Left renal pelvis (tissue), 4 donors: ENCODE data around the gene ZNF366. TPM values are rescaled to one million over a fixed set of nuclear protein-coding genes. Genes with fewer than 3 reads are reported as not detected.

Source experiments
- DNase-seq, 4 donors: peaks; one replicate each; pipeline ENCODE4 v3.0.0-alpha.2; 2013; ENCODE audit warnings: low read depth in 4 of 4, low spot score in 3 of 4
- polyA plus RNA-seq, 4 donors: library from polyadenylated mRNA; unstranded; fragments of 120-200 nt; gene quantifications; one replicate each; pipeline ENCODE4 v1.2.1, GENCODE V29; 2013; ENCODE audit not compliant: insufficient read length in 4 of 4

Gene ZNF366
- polyA plus RNA-seq, 4 donors: 1.8 to 4.4 (median 3.9) TPM

DNA sequence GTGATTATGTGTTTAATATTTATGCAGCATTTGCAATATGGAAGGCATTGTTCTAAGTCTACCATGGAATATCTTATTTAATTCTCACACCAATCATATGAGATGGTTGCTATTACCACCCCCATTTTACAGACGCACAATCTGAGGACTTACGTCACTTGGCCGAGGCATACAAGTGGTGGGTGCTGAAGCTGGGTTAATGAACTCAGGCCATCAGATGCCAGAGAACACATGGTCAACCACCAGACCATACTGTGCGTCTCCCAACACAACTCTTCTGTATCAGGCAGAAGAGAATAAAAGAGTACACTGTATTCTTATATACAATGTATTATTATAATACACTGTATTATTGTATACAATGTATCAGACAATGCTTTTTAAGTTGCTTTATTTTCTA is 59.5 kb downstream of the ZNF366 start:
- no peak for DNase-seq

DNA sequence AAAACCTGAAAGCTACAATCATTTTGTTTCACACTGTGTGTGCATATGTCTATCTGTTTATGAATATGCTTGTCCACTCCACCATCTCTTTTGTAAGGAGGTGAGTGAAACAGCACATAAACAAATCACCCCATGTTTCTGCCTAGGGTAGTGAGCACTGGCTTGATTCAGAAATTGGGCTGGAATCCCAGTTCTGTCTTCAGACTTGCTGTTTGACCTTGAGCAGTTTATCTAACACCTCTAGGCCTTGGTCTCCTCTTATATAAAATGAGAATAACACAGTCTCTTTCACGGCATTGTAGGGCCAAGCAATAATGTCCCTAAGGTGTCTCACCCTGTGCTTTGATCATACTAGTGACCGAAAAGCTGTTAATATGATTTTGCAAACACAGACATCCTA is 61.2 kb downstream of the ZNF366 start:
- DNase-seq: no peak

DNA sequence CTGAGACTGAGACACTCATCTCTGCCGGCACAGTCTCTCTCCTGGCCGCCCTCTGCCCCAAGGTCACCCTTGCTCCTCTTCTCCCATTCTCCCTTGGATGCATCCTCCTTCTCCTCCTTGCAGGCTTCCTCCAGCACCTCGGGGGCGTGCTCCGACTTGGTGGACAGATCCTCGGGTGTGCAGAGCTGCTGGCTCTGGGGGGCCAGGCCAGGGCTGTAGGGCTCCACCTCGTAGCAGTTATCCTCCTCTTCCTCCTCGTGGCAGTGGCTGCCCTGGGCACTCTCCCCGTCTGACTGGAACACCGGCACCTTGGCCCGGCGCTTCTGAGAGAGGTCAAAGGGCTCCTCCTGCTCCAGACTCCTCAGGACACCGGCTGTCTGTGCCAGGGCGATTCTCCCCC is 63.3 kb downstream of the ZNF366 start:
- no peak for DNase-seq

DNA sequence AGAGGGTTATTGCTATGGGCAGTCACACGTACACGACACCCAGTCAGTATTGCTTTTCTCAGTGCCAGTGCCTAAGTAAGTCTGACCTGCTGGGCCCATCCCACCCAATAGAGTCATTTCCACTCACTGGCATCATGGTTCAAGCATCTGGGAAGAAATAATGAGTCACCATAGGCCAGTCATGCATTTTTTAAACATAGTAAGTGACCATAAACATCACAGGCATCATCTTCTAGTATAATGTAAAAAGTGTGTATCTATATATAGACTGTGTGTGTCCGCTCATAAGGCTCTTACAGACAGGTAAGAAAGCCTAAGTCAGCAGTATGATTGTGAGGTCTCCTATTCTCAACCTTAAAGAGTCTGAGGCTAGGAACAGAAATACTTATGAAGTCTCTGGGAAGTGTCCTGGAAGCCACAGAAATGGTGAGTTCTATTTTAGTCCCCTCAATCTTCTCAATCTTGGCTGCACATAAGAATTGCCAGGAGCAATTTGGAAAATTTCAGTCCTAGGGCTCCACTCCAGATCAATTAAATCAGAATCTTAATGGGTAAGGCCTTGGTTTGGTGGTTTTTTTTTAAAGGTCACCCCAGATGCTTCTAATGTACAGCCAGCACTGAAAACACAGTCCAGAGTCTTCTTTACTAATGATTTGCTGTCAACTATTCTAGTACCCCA is 65.2 kb downstream of the ZNF366 start:
- no peak for DNase-seq

DNA sequence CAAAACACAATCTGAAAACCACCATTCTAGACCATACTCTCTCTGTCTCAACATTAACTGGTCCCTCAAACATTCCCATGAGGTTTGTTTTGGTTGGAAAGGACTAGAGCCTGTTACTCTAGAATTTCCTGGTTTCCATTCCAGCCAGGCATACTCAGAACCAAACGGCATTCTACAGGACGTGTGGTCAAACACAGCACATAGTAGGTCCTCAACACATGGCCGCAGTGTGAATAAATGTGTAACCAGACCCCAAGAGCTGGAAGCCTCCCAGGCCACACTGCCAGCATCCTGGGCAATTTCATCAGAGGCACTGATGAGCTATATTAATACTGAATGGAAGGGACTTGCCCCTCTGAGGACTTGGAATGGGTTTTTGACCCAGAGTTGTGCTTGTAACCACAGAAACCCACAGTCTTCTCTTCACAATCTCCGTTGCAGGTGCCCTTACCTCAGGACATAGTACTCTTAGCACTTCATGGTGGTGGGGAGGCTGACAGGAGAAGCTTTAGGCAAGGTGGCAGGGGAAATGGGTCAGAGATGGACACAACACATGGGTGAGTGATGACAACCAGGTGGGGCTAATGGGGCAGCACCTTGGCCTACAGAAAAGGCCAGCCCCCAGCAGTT is 66.0 kb downstream of the ZNF366 start:
- no peak for DNase-seq

DNA sequence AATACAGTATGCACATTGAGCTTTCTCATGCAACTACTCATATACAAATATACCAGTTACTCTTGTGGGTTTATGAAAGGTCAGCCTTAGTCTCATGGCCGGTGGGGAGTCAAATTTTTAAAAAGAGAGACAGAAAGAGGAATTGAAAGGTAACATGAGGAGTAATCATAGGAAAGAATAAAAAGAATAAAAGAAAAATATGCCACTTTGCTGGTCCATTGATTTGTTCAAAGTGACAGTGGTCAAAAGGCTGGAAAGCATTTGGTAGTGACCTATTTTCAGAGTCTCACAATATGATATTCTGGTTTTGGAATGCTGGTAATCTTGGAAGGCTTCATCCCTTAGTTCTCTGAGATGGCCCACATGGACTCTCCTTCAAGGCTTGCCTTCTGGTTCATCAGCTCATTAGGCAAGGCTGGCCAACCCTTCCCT is 67.0 kb downstream of the ZNF366 start:
- DNase-seq: no peak

DNA sequence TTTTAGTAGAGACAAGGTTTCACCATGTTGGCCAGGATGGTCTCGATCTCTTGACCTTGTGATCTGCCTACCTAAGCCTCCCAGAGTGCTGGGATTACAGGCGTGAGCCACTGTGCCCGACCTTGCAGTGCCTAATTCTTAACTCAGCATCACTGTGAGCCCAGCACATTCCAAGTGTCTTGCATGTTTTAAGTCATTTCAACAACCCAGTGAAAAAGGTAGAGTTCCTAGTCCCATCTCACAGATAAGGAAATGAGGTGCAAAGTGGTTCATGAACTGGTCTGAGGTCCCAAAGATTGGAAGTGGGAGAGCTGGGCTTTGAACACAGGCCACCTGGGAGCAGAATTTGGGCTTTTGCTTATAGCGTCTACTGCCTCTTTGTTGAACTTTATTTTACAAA is 68.0 kb downstream of the ZNF366 start:
- DNase-seq: no peak

DNA sequence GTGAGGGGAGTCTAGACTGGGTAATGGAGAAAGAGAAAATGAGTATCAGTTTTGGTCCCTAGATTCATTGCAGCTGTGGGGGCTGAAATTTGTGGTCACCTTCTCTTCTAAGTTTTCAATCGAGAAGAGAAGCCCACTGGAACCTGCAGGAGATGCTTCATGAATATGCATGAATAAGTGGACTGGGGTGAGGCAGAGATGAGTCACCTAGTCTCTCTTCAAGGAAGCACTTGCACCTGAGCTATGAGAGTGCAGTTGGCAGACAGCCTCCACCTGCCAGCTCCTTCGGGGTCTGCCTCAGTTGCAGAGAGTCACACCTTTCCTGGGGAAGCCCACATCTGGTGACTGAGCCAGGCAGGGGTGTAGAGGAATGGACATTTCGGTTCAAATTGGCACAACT is 69.1 kb downstream of the ZNF366 start:
- DNase-seq: no peak

DNA sequence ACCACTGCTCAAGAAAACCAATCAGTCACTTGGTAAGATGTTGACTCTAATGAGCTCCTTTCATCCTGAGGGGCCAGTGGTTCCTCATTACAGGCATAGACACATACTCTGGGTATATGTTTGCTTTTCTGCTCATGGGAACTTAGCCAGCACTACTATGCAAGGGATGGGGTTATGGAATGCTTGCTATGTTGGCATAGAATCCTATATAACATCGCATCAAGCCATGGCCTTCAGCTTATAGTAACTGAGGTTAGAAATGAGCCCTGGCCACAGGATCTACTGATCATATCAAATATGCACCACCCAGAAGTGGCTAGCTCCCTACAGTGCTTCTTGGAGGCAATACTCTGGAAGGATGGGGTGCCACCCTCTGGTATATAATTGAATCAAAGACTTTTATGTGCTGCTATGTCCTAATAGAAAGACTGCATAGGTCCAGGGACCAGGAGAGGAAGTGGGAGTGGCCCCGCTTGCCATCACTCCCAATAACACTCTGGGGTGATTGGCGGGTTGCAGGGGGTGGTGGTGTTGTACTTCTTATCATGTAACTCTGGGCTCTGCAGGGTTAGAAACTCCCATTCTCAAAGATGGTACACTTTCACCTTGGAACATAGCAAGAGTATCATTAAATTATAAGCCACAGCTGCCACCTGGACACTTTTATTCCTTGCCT is 70.3 kb downstream of the ZNF366 start:
- DNase-seq: no peak

DNA sequence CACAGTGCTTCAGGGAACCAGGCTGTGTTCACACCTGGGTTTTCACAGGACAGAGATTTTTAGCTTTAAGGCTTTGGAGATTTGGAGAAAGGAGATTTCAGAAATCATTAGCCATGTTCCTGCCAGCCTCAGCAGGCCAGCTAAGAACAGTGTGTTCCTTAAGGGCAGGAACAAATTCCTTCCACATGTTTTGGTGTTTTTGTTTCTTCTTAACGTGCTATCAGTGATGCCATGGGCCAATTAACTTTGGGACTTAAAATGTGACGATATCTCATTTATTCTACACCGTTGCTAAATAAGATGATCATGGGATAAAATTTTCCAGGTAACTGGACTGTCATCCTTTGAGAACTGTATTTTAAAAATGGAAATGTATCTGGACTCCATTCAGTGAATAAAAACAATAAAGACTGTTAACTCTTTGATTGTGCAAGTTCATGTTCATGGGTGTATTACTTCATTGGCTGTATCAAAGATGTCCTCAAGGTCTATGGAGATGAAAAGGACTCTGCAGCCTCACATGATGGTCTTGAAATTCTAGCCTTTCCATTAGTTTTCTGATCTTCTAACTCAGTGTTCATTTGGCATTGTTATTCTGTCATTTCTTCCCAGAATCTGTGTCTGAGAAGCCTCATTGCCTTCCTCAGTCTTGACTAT is 72.3 kb downstream of the ZNF366 start:
- DNase-seq: no peak

DNA sequence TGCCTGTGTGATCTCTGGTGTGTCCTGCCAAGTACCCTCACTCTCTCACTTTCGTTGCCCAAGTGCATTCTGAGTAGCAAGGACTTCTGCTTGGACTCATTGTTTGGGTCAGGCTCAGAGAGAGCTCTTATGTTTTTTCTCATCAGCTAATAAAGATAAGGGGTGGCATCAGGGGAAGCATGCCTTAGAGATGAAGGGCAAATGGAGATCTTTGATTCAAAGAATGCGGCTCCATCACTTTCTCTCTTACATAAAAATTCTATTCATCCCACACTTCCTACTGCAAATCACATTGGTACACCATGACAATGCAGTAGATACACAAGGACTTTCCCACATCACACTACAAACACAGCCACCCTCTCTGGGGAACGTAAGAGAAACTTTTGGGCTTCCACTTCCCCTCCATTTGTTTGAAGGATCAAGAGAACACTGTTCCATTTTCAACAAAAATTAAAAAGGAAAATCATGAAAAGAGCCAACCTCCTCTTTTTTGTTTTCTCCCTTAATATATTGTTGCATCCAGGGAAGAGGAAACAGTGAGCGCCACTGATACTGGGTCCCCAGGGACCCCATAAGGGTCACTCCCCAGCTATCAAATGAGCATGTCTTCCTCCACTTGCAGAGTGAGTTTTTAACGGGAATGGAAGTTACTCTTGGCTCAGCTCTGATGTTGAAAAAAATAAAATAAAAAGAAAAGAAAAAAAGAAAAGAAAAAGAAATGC is 73.0 kb downstream of the ZNF366 start:
- DNase-seq: no peak

DNA sequence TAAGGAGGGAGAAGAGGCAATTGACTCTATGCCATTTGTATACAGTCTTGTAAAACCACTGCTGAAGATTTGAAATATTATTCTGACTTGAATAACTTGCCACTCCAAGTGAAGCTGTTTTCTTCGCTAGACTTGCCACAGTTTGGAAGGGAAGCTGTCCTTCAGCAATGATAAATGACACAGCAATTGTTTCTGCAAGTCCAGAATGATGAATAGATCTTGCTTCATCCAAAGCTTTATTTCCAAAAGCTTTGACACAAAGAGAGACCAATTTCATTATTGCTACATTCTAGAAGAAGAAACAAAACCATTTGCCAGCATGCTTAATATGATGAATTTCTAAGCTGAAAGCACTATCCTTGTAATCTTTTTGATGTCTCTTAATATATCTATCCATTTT is 73.7 kb downstream of the ZNF366 start:
- DNase-seq: no peak

DNA sequence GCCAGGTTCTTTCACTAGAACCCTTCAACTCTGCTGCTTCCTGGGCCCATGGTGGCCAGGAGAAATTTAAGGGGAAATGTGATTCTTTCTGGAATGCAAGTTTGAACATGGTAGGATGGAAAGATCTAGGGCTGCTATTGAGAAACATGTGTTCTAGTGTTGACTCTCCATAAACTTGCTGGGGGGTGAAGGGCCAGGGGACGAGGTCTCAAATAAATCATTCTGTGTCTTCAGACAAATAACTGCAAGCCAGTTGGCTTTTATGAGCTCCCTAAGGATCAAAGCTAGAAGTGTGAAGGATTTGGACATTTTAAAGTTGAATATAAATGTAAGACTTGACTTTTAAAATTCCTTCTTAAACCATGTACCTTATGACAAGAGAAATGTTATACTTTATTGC is 78.5 kb downstream of the ZNF366 start:
- DNase-seq: no peak

DNA sequence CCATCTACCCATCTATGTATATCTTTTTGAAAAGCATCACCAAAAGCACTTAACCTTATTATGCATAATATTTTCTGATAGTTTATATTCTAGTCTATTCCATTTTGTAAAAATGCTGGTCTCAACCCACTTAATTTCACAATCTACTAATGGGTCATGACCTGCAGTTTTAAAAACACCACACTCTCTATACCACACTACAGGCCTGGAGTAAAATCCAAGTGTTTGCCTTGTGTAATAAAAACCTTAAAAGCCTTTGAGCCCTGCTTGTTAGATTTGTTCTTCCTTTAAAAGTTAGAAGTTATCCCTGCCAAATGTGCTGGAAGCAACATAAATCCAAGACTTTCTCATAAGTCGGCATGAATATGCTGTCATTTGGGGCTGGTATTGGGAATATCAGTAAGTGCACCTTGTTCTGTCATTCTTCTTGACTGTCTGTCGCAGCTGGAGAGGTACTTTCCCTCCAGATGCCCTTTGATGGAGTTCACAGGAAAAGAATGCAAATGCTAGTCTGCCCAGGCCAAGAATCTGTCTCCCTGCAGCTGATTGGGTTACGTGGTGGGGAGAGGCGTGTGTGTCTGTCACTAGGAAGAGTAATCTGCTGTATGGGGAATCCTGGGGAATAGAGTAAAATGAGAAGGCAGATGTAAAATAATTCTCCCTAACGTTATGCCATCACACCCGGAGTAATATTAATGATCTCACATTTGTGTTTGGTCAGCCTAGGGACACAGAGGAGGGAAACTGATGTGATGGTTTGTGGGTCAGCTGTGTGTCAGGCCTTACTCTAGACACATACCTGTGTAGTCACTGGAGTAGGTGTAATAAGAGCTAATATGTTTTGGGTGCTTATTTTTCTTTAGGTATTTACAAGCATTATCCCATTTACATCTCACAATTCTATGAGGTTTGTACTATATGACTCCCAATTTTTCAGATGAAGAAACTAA is 79.4 kb downstream of the ZNF366 start:
- no peak for DNase-seq

DNA sequence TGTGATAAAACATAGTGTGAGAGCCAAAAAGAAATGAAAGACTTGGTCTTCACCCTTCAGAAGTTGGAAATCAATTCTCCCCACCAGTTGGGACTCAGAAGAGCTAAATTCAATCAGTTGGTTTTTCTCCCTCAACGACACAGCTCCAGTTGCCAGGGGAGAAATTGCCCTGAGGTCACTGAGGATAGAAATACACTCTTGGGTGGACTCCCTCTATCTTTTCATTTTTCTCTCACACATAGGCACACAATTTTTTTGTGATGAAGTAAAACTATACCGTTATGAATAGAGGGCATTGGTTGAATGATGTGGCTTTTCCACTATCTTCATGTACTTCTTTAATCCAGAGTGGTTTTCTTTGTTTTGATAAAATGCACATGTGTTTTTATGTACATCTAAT is 80.2 kb downstream of the ZNF366 start:
- DNase-seq: no peak

DNA sequence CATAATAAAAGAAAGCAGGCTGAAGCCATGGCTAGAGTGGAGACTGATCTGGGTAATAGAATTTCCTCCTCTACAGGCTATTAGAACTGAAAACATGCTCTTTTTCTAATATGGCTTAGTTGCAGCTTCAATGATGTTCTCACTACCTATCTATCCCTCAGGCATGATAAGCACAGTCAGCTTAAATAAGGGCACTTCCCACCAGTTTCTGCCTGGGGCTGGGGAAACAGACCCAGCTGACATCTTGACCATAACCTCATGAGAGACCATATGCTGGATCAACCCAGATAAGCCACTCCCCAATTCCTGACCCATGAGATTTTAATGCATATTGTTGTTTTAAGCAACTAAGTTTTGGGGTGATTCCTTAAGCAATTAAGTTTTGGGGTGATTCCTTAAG is 81.2 kb downstream of the ZNF366 start:
- DNase-seq: no peak

DNA sequence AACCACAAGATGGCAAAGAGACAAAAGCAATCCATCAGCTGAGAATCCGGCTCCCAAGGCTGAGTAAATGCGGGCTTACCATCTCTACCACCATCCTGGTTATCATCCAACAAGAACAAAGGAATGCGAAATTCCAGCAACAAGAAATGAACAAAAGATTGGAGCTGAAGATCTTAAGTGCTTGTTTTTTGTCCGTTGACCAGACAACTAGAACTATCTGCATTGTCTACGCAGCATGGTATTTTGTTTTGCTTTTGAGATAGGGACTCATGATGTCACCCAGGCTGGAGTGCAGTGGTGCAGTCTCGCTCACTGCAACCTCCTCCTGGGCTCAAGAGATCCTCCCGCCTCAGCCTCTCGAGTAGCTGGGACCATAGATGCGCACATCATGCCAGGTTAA is 88.9 kb downstream of the ZNF366 start:
- no peak for DNase-seq

DNA sequence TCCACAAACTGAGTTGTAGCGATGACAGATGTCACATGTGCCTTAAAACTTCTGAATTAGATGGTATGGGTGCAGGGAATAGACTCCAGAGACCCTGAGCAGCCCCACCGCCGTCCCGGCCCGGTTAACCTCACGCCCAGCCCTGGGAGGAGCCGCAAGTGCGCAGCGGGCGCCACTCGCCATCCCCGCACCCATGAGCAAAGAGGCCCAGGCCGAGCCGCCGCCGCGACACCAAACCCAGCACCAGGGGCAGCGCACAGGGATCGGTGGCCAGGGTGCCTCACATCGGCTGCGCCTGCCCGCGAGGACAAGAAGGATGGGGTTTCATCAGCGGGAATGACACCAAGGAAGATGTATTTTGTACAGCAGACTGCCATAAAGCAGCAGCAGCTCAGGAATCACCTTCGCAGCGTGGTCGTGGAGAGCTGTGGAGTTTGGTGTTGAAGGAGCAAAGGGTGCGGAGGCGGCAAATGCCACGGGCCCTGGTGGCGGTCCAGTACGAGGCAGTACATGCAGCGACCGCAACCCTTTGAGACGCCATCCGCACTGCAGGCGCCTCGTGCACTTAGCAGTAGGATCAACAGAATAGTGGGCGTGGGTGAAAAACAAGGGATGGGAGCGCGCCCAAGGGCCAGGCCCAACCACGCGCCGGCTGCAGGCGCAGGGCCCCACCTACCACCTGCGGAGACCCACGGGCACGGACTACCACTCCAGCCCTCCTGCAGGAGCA is 89.7 kb downstream of the ZNF366 start:
- no peak for DNase-seq

DNA sequence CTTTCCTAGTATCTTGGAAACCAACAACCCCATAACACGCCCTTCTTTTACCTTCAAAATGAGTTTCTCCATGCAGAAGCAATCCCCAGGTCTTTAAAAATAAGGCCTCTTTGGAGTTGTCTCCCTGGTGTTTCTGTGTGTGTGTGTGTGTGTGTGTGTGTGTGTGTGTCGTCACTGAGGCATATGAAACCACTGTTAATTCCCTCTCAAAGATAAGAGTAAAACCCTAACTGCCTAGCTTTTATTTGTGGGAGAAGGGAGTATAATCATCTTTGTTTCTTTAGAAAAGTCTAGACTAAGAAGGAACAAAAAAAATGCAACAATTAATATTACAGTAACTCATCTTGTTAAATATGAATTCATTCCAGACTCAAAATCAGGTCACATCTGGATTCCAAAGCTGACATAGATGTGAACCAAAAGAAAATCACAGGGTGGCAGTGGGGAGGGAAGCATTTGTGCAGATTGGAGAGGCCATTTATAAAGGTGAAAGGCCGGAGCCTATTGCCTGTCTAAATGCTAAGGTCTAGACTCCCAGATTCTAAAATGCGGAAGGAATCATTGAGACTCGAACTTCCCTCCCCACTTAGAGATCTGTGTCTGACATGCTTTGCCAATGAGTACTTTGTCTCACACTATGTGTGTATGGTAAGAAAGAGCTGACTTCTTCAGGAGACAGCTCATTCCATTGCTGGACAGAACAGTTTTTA is 91.4 kb downstream of the ZNF366 start:
- DNase-seq: no peak
